Mononuclear cell (primary cell): ENCODE data around the gene MRTFB. TPM values are rescaled to one million over a fixed set of nuclear protein-coding genes. Genes with fewer than 3 reads are reported as not detected.

Experiments
- H3K27me3 ChIP-seq: 2 replicates; pipeline ENCODE4 v1.6.0; 2011; ENCODE audit warnings: low read length, control low read depth; ENCODE audit not compliant: insufficient read depth
- H3K4me1 ChIP-seq: 2 replicates; pipeline ENCODE4 v1.5.1; 2011; ENCODE audit warnings: mild to moderate bottlenecking, low read length, control low read depth; ENCODE audit not compliant: insufficient read depth
- H3K4me3 ChIP-seq: 2 replicates; pipeline ENCODE4 v1.5.1; 2011; ENCODE audit warnings: mild to moderate bottlenecking, low read length, moderate library complexity
- H3K9me3 ChIP-seq: 2 replicates; pipeline ENCODE4 v1.5.1; 2011; ENCODE audit warnings: low read depth, mild to moderate bottlenecking, control low read depth, low read length
- total RNA-seq: library from RNA; depleted of rRNA; stranded (reverse); fragments of >200 nt; gene quantifications from one replicate; pipeline ENCODE4 v1.2.3, GENCODE V29; 2012

Gene MRTFB
- total RNA-seq, 1 donor: 7.1 TPM

DNA sequence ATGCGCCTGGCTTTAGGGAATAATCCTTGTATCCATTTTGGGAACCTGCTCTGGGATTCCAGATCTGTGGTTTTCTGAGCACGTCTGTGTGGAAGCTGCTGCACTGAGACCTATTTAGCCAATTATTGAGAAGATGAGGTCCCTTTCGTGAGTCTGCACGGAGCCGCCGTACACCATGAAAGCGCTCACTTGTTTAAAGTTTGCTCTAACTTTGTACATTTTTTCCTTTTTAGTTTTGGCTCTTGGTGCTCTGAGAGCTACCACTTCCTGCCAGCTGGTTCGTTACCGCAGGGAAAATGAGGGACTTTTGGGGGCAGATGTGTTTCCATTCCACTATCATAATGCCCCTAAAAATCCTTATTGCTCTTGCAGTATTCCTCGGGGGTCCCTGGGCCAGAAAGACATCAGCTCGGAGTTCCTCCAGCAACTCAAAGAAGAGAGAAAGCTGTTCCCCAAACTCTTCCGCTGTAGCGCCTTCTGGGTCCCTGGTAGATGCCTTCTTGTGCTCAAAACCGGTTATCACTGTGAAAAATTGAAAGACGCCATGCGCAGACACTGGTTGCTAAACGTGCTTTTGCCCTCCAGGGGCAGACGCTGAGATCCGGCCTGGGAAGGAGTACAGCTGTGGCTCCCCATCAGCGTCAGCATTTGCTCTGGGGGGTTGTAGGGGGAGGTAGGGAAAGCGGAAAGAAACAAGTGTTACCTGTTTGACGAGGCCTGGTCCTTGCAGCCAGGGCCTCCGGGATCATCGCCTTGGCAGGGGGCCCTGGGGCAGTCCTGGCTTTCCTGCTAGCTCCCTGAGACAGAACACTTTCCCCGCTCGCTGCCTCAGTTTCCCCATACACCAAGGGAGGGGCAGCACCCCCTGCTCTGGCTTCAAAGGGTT, 238.1 kb downstream of the MRTFB start:
- no peak overlapping the region for H3K4me3 ChIP-seq
- H3K4me1 ChIP-seq: peaks cover 5% of the 10 kb centered on the region
- H3K9me3 ChIP-seq: no peaks in the 10 kb centered on the region
- peaks cover 8% of the 10 kb centered on the region for H3K27me3 ChIP-seq

DNA sequence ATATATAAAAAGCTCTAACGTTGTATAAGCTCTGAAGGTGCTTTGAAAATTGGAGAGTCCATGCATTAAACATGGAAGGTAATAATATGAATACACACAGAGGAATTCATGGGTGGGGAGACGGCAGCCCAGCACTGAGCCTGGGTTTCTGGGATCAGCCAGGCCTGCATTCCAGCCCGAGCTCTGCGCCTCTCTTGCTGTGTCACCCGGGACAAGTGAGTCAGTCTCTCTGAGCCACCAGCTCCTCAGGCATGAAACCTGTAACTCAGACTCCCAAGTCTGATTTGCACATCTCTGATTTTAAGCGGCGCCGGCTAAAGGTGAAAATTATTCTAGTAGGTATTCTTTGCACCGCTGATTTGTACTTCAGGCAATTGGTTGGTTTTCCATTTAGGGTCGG, 238.8 kb downstream of the MRTFB start:
- Histone ChIP-seq H3K27me3 (peaks cover 3% of the 10 kb centered on the region), H3K4me1 (peaks cover 5% of the 10 kb centered on the region), H3K9me3 (no peaks in the 10 kb centered on the region), H3K4me3 (no peak overlapping the region)

GRCh38 chr16:14310519-14310991, 239.4 kb downstream of the MRTFB start:
- no peaks in the 10 kb centered on the region for H3K9me3 ChIP-seq
- H3K4me3 ChIP-seq: no peak overlapping the region
- H3K27me3 ChIP-seq: no peaks in the 10 kb centered on the region
- peaks cover 5% of the 10 kb centered on the region for H3K4me1 ChIP-seq

DNA sequence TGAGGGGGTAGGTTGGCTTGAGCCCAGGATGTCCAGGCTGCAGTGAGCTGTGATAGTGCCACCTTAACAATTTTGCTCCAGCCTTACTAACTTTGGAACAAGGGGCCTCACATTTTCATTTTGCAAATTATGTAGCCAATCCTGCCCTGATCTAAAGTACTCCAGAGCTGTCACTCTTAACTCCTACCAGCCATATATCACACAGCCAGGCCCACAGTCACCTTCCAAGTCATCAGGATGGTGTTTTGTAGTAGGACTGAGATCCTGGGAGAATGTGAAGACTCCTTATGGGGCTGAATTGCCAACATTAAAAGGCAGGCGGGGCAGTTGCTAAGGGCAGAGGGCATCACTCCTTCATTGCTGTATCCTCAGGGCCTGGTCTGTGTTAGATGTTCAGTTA, 243.0 kb downstream of the MRTFB start:
- H3K4me3 ChIP-seq: no peak overlapping the region
- H3K9me3 ChIP-seq: no peaks in the 10 kb centered on the region
- H3K27me3 ChIP-seq: no peaks in the 10 kb centered on the region
- H3K4me1 ChIP-seq: no peaks in the 10 kb centered on the region

- Histone ChIP-seq H3K9me3 (no peaks in the 10 kb centered on the region), H3K4me3 (no peak overlapping the region), H3K4me1 (no peaks in the 10 kb centered on the region), H3K27me3 (no peaks in the 10 kb centered on the region)
Observed at GRCh38 chr16:14315683-14316320, 244.7 kb downstream of the MRTFB start.

Other genes with a start within 250 kb of the MRTFB start
- 8.1 TPM for gene ERCC4, start 151.2 kb upstream of the MRTFB start, total RNA-seq